HG02885 (cell line): ENCODE results near the gene IFNK.
A peak's percentile ranks its signal among the peaks of the same experiment; 100 is the strongest.
"Not testable (repeated sequence)": the region's sequence is repeated elsewhere in the genome, so short reads cannot be mapped to it uniquely, and the experiment has no call there.

Experiments used
- ATAC-seq: cut with Tn5 transposase; IDR thresholded peaks from one replicate; pipeline ENCODE4 v1.9.1; 2021; ENCODE audit warnings: mild to moderate bottlenecking; ENCODE audit not compliant: unreplicated experiment, poor library complexity

The IFNK gene, protein sequence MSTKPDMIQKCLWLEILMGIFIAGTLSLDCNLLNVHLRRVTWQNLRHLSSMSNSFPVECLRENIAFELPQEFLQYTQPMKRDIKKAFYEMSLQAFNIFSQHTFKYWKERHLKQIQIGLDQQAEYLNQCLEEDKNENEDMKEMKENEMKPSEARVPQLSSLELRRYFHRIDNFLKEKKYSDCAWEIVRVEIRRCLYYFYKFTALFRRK

DNA sequence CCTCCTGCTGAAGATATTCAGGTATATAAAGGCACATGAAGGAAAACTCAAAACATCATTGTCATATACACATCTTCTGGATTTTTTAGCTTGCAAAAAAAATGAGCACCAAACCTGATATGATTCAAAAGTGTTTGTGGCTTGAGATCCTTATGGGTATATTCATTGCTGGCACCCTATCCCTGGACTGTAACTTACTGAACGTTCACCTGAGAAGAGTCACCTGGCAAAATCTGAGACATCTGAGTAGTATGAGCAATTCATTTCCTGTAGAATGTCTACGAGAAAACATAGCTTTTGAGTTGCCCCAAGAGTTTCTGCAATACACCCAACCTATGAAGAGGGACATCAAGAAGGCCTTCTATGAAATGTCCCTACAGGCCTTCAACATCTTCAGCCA lies at the start of gene IFNK:
TSS of gene IFNK (plus strand) at position 55 of the 400 bp plus-strand sequence. CDS start at position 102, 47 bp downstream.
- no peak for ATAC-seq

DNA sequence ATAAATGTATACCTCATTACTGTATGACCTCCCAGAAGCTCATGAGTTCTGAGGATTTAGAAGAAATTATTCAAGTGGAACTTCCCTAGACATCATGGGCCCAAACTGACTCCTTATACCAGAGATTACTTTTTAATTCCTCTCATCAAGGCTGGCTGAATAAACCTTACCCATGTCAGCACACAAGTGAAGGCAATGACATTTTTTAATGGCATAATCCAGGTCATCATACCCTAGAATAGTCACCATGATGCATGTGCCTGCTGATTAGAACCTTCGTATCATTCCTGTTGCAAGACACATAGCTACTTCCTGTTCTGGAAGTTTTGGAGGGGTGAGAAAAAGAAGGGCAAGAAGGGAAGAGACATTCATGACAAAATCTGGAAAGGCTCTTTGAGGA lies 49.8 kb upstream of the IFNK start:
- ATAC-seq: no peak

DNA sequence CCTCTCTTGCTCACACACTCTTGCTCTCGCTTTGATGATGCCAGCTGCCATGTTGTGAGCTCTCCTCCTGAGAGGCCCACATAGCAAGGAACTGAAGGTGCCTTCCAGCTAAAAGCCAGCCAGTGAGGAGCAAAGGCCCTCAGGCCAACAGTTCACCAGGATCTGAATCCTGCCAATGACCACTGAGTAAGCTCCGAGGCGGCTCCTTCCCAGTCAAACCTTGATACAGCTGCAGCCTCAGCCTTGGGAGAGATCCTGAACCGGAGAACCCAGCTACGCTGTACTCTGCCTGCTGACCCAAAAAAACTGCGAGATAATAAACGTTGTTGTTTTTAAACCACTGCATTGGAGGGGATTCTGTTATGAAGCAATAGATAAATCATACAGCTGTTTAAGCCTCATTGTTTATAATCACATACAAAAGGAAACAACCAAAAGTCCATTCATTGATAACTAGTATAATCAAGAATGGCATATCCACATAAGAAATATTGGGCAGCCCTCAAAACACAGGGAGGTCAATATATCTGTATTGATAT lies 49.0 kb upstream of the IFNK start:
- ATAC-seq: no peak

DNA sequence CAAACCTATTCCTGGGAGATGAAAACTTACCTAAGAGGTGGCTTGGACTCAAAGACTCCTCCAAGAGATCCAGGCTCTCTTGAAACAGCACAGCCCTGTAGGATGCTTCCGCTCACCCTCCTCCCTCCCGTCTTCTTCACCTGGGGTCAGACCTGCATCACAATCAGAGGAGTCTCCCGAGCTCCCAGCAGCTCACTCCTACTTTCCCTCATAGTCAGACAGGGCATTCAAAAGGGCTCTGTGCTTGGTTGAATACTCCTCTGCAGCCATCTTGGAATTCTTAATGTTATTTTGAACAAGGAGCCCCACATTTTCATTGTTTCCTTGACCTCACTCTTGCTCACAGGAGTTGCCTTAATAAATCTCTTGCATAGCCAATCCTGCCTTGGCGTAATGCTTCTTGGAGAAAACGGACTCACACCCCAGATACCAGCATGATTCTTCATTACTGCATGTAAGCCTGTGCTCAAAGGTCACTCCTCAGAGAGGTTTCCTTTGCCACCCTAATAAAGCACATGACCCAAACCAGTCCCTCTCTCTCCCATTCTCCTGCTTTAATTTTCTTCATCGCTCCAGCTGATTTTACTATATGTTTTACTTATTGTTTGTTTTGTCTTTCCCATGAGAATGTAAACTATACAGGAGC lies 47.1 kb upstream of the IFNK start:
- no peak for ATAC-seq

DNA sequence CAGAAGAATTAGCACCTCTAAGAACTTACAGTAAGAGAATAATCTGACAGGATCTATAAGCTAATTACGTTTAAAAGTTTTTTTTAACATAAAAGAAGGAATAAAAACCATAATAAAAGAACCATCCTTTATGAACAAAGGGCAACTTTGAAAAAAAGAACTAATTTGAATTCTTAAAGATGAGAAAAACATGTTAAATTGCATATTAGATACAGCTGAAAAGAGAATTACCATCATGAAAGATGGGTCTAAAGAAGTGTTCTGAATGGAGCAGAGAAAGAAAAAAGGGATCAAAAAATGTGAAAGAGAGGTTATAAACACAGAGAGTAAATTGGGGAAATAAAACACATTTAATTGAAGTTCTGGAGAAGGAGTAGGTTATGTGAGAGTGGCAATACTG lies 45.8 kb upstream of the IFNK start:
- ATAC-seq: no peak

DNA sequence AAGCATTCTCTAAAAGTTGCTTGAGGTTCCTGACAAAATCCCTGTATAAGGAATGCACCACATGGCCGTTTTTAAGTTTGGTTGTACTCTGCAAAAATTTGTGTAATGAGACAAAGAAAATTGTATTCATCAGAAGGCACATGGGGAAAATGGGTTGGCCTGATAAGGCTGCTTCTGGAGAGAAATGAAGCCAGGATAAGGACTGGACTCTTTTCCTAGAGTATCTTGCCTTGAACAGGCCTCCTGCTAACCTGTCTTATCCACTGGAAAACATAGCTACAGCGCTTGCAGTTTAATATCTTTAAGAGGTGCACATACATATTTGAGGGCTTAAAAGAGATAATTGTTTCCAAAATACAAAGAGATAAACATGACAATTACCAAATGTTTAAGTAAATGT lies 41.4 kb upstream of the IFNK start:
- no peak for ATAC-seq

DNA sequence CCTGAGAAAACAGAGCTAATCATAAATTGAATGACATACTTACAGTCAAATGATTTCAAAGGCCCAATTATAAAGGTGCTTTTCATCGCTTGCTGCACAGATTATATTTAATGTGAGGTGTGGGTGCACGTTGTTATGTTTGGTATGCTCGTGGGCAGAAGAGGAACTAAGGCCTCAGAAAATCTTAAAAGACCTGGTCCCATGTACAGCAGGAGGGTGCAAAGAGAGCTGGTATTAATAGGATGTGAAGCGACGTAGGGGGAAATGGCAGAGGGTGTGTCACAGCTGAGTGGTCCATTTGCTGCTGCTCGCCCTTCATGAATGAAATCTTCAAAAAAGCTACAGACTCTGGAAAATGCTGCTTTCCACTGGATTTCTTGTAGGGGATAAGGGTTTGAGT lies 40.5 kb upstream of the IFNK start:
- no peak for ATAC-seq

DNA sequence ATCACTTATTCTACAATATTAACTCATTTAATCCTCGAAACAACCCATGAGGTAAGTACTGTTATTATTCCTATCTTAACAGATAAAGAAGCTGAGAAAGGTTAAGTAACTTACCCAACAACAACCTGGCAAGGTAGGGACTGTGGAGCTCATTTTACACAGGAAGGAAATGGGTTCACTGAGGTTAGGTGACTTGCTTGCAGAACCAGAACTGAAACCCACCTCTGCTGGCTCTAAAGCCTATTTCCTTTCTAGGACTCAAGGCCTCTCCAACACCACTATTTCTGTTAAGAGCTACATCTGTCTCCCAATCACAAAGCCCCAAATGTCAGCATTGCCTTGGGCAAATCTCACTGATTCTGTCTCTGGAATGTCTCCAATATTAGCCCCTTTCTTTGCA lies 38.9 kb upstream of the IFNK start:
- peak; percentile 76 for ATAC-seq

DNA sequence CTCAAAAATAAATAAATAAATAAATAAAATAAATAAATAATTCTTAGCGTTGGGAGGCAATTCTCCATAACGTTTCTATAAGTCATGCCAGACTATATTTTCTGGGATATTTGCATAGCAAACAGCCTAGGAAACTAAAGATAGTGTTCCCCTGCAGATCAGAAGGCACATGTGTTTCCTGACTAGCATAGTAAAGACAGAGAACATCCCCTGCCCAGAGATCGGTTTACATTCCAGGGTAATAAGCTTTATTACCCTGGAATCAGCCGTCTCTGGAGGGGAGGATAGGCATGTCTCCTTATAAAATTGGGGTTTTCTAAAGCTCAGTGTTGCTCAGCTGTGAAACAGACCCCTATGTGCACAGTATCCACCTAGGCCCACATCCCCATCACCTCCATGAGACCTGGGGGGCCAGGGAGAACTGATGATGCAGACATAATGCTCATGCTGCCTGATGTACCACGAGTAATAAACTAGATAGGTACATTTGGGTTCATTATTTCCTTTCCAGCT lies 36.9 kb upstream of the IFNK start:
- ATAC-seq: no peak

DNA sequence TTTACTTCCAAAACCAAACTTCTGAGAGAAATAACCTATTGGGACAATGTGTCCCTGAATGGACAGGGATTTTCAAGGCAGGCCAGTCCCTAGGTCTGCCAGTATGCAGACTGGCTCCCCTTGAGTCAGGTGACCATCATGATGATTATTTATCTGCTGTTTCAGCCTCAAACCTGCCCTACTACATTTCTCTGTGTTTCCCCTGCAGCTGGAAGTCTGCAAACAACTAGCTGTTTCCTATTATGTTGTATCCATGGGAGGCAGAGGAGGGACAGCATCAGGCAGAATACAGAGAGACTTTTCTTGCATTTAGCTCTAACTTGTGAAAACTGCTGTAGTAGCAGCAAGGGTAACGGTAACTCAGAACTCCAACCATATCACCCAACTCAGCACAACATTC lies 36.2 kb upstream of the IFNK start:
- no peak for ATAC-seq

DNA sequence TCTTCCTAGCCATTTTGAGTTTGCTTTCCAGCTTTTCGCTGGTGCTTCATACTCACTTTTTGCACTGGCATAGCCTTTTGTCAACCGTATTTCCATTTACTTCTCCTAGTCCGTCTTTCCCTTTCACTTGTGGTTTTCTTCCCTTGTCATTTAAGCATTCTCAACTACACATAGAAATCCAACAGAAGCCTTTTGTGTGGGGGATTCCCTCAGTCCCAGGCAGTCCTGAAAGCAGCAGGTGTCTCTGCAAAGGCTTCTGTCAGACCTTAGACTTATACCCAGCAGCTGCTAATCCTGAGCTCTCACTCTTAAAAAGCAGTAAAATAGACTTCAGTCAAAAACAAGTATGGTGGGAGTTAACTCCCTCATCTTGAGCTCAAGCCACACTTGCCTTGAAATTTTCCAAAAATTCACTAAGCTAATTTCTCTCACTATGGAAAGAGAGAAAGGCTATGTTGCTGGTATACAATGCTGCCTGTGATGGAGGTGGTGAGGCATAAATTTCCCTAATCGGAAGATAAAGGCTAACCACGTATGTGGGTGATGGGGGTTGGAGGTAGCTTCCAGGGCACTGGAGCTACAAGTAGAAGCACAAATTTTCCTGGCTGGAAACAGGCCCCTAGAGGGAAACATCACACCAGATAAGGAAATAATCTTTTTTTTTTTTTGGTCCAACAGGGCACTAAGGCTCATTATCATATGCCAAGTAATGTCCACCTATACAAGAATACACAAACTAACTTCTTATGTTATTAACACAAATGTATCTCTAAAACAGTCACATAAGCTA lies 34.8 kb upstream of the IFNK start:
- ATAC-seq: peak; percentile 82

DNA sequence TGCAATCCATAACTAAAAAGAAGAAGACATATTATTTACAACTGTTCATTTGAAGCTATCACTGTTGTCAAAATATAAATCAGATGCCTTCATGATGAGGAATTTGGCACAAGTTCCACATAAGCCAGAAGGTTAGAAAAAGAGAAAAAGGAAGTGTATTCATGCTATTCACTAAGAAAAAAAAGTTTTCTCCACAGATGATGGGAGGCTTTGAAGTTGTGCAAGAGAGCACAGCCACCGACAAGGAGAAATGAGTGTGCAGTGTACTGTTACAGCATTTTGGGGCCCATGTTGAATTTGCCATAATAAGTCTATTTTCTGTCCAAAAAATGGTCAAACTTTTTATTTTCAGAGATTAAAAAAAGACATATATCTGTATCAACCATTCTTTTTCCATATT lies 32.9 kb upstream of the IFNK start:
- peak; percentile 61 for ATAC-seq

DNA sequence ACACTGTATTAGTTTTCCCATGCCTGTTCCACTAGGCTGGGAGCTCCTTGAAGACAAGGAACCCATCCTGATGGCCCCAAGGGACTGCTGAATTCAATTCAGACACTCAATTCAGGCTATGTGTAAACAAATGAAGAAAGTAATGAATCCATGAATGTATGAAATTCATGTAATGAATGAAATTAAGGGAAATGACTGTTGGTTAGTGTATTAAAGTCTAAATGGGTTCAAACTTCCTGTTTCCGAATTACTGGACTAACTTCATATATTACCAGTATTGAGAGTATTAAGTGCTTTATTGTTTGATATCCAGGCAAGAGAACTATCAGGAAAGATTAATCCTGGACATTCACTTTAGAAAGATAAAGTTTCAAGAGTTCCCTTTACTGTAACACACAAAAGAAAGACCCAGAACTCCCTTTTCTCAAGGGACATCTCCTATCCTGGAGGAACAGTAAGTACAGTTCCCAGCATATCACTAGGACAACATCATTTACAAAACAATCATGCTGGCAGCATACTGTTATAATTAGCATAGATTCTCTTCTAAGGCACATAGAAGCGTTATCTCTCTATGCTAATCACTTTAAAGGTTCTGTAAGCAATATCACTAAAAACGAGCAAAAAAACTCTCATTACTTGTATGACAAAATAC lies 28.5 kb upstream of the IFNK start:
- ATAC-seq: no peak

DNA sequence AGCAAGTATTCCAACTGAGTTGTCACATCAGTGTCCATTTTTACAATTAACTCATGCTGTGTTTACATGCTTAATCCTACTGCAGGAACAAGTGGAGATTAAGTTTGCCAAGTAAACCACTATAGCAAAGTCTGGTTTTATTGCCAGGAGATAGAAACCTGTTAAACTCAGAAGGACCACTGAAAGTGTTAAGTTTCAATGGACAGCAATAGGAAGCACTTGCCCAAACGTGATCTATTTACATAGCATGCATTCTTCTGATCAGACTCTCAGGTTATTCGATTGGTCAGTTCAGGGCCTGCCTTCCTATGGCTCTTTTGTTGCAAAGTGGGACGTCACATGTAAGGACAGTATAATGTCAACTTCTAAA lies 28.0 kb upstream of the IFNK start:
- no peak for ATAC-seq

DNA sequence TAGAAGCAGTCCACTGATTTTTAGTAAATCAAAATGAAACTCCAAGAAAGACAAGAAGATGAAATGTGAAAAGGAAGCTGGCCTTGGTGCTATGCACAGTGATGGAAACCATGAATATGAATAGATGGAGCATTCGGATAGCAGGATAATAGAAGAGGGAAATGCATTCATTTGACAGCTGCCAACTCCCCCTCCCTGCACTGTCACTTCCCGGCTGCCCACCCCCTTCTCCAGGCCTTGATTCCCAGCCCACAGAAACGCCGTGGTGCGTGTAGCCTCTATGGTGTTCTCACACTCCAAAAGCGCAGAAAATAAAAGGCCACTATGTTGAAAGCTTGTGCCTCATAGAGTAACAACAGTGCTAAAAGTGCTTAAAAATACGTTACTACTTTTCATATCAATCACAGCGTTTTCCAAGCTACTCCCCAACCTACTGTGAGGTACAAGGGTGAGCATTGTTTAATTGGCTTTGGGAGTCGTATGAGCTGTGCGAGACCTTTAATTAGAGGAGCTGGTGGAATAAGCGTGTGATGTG lies 26.1 kb upstream of the IFNK start:
- ATAC-seq: no peak

DNA sequence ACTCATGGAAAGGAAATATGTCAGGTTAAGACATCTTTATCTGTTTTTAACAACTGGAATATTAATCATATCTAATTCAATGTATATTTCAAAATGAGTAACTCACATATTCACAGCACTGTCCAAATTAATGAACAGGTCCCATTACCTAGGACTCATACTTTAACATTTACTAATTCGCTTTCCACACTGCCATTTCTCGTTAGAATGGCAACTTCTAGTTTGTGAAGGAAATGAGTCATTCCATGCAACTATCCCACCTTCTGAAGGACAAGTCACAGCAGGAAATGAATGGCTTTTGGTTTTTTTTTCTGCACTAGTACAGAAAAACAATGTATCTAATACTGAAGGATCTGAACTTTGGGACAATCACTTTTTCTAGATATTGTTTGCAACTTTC lies 24.6 kb upstream of the IFNK start:
- no peak for ATAC-seq

DNA sequence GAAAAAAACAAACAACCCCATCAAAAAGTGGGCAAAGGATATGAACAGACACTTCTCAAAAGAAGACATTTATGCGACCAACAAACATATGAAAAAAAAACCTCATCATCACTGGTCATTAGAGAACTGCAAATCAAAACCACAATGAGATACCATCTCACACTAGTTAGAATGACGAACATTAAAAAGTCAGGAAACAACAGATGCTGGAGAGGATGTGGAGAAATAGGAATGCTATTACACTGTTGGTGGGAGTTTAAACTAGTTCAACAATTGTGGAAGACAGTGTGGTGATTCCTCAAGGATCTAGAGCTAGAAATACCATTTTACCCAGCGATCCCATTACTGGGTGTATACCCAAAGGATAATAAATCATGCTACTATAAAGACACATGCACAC lies 23.2 kb upstream of the IFNK start:
- not testable (repeated sequence) for ATAC-seq

DNA sequence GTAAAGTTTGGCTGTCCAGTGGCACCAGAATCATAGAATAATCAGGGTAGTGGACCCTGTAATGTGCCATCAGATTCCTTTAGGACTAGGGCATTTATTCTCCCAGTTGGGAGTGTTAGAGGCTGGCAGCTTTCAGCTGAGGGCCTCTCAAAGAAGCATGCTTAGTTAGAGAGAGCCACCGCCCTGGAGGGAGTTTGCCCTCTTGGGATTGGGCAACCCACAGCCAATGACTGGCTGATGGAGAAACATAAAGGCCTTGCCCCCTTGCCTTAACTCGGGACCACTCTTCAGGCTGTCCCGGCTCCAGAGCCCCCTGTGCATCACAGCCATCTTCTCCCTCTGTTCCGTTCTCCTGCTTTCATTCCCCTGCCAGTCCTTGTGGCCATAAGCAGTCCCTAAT lies 20.5 kb upstream of the IFNK start:
- ATAC-seq: no peak

DNA sequence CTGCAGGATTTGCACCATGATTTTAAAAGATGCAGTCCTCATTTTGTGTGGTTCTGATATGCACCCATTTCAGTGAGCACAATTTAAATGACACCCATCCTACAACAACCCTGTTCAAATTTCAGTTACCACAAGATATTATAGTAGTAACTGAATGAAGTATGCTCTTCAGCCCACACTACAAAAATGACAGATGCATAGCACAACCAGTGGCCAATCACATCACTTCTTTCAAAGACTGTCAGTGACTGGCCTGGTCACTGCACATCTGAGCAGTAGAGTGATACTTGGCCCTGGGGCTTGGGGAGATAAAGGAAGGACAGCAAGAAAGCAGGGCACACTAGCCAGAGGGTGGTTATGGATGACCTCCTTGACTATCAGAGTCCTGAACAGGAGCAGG lies 19.8 kb upstream of the IFNK start:
- ATAC-seq: no peak

DNA sequence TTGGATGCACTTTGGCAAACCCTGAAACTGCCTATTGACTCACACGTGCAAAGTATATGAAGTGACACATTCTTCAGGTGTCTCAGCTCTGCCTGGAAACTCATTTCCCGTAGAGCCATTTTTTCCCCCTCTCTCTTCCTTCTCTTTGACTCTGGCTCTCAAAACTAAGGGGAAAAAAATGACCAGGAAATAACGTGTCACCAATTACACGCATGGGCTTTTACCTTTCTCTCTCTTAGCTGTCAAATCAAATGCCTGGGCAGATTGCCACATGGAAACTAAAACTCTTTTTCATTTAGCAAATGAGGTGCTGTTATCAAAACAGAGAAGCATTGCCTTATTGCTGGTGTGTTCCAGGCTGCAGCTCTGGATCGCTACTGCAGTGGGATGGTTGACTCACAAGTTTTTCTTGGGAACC lies 18.3 kb upstream of the IFNK start:
- no peak for ATAC-seq
